DND-41 (cell line): Measurements from ENCODE around the gene MRTFA.

Experiments used
- CTCF ChIP-seq: IDR thresholded peaks from 2 replicates; pipeline ENCODE4 v1.5.1; 2012; ENCODE audit warnings: borderline replicate concordance, low read length, moderate library complexity, mild to moderate bottlenecking; ENCODE audit not compliant: poor library complexity, severe bottlenecking; ENCODE audit errors: extremely low read depth
- EZH2 ChIP-seq: IDR thresholded peaks from 3 replicates; pipeline ENCODE4 v1.6.1; 2012; ENCODE audit warnings: borderline replicate concordance, low read depth, mild to moderate bottlenecking, moderate library complexity, low read length, inconsistent platforms; ENCODE audit not compliant: severe bottlenecking

- TF ChIP-seq CTCF (no peak), EZH2 (no peak)
These were observed 42.9 kb upstream of the MRTFA start, which contains the start of gene MCHR1 for GRCh38 chr22:40679249-40679963.
